CD4-positive, alpha-beta T cell (primary cell): Measurements from ENCODE around the gene OPN5. TPM values are rescaled to one million over a fixed set of nuclear protein-coding genes. Genes with fewer than 3 reads are reported as not detected.

Experiments used
- ATAC-seq: fragments of 200-7000 bp; cut with Tn5 transposase; one replicate; pipeline ENCODE4 v1.10.0; 2022; ENCODE audit warnings: mild to moderate bottlenecking; ENCODE audit not compliant: poor library complexity
- CTCF ChIA-PET: fragments of 350-600 bp; sonication (Branson Sonifier 250); formaldehyde crosslinking; loops from one replicate; lab custom pipeline; 2021; ENCODE audit warnings: antibody characterized with exemption, inconsistent platforms; lab: Charles Lee
- POLR2A ChIA-PET: fragments of 350-600 bp; sonication (Branson Sonifier 250); formaldehyde crosslinking; loops from one replicate; lab custom pipeline; 2021; ENCODE audit warnings: antibody characterized with exemption, inconsistent platforms; lab: Charles Lee
- DNase-seq, 14 experiments: peaks; one replicate each; pipeline ENCODE4 v3.0.0-alpha.2; 2013 to 2020; ENCODE audit warnings: mixed read lengths in 2 of 14
- H3K27ac ChIP-seq, 2 donors: one replicate each; pipeline versions ENCODE4 v1.5.1 to v1.7.0; 2013; ENCODE audit warnings: low read length in 2 of 2, low read depth in 1 of 2, mild to moderate bottlenecking in 1 of 2
- H3K27me3 ChIP-seq, 2 experiments: 1 replicate in 1 of 2; 2 replicates in 1 of 2; pipeline versions ENCODE4 v1.6.1 to v1.7.0; 2013; ENCODE audit warnings: low read length in 2 of 2, control low read depth in 1 of 2, mild to moderate bottlenecking in 1 of 2, moderate library complexity in 1 of 2; ENCODE audit not compliant: insufficient read depth in 2 of 2, control insufficient read depth in 1 of 2
- H3K36me3 ChIP-seq: one replicate; pipeline ENCODE4 v1.6.1; 2013; ENCODE audit warnings: low read length, control low read depth; ENCODE audit not compliant: insufficient read depth
- H3K4me1 ChIP-seq: one replicate; pipeline ENCODE4 v1.6.1; 2013; ENCODE audit warnings: low read length, control low read depth; ENCODE audit not compliant: insufficient read depth
- H3K4me3 ChIP-seq: one replicate; pipeline ENCODE4 v1.5.1; 2013; ENCODE audit warnings: mild to moderate bottlenecking, low read length, moderate library complexity
- H3K9me3 ChIP-seq, 2 experiments: 1 replicate in 1 of 2; 2 replicates in 1 of 2; pipeline versions ENCODE4 v1.6.1 to v1.7.0; 2013; ENCODE audit warnings: low read length in 2 of 2, mild to moderate bottlenecking in 2 of 2, control low read depth in 1 of 2, moderate library complexity in 1 of 2; ENCODE audit not compliant: control insufficient read depth in 1 of 2, insufficient read depth in 1 of 2
- H3K27ac Mint-ChIP-seq: one replicate; pipeline ENCODE4 v1.8.0; 2020; ENCODE audit warnings: mixed read lengths
- H3K27me3 Mint-ChIP-seq: one replicate; pipeline ENCODE4 v1.8.0; 2021; ENCODE audit warnings: mixed read lengths
- H3K36me3 Mint-ChIP-seq: one replicate; pipeline ENCODE4 v1.8.0; 2021; ENCODE audit warnings: low read depth, mixed read lengths
- H3K4me1 Mint-ChIP-seq: one replicate; pipeline ENCODE4 v1.8.0; 2021; ENCODE audit warnings: low read depth, mixed read lengths
- H3K4me3 Mint-ChIP-seq: one replicate; pipeline ENCODE4 v1.8.0; 2020; ENCODE audit warnings: mild to moderate bottlenecking, mixed read lengths
- H3K9me3 Mint-ChIP-seq: one replicate; pipeline ENCODE4 v1.8.0; 2020; ENCODE audit warnings: mixed read lengths
- intact Hi-C, 2 experiments: fragments of 100-400 bp; cut with DNase I in 1 of 2; cut with micrococcal nuclease in 1 of 2; formaldehyde crosslinking; loops; one replicate each; pipeline versions ENCODE4 v1.15.1 to v1.9.0; 2023 to 2025; cut with DNase I, micrococcal nuclease
- total RNA-seq, 174 experiments: library from RNA in 2 of 174; stranded (reverse) in 2 of 174; gene quantifications; one replicate each; pipeline ENCODE4 v1.2.3 and lab custom pipeline; 2021 to 2026
- TF ChIP-seq, protein P1 (sequence below): fragments of 200-600 bp; IDR thresholded peaks from one replicate; pipeline ENCODE4 v1.8.0; 2022; ENCODE audit warnings: antibody characterized with exemption, mild to moderate bottlenecking

OPN5 gene
- total RNA-seq, 2 experiments from 2014 or later: not detected

DNA sequence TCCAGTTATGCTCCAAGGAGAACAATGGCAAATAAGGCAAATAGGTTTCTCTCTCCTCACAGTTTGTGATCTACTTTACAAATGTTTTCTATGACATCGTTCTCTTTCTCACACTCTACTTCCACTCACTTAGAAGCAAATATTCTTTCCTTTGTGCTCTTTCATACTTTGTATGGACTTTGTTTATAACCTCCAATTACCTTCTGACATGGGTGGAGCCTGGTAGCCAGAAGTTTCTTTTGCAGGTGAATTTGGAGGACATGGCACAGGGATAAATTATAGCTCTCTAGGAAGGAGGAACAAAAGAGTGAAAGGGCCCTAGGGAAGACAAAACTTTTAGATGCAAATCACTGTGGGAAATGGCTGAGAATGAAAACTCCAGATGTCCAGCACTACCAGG lies 69.3 kb downstream of the OPN5 start:
- no peaks in the 10 kb centered on the region for H3K9me3 ChIP-seq
- ATAC-seq: no peak
- no peaks in the 10 kb centered on the region for H3K4me1 Mint-ChIP-seq
- H3K27me3 ChIP-seq: peaks cover 0 to 3% of the 10 kb centered on the region in 2 experiments
- H3K36me3 Mint-ChIP-seq: no peaks in the 10 kb centered on the region
- H3K4me1 ChIP-seq: no peaks in the 10 kb centered on the region
- TF ChIP-seq, protein P1, sequence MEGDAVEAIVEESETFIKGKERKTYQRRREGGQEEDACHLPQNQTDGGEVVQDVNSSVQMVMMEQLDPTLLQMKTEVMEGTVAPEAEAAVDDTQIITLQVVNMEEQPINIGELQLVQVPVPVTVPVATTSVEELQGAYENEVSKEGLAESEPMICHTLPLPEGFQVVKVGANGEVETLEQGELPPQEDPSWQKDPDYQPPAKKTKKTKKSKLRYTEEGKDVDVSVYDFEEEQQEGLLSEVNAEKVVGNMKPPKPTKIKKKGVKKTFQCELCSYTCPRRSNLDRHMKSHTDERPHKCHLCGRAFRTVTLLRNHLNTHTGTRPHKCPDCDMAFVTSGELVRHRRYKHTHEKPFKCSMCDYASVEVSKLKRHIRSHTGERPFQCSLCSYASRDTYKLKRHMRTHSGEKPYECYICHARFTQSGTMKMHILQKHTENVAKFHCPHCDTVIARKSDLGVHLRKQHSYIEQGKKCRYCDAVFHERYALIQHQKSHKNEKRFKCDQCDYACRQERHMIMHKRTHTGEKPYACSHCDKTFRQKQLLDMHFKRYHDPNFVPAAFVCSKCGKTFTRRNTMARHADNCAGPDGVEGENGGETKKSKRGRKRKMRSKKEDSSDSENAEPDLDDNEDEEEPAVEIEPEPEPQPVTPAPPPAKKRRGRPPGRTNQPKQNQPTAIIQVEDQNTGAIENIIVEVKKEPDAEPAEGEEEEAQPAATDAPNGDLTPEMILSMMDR: no peak
- intact Hi-C loops: no loop called here
- H3K36me3 ChIP-seq: no peaks in the 10 kb centered on the region
- CTCF ChIA-PET: no interaction called here
- no peak overlapping the region for H3K4me3 Mint-ChIP-seq
- no peak overlapping the region for H3K4me3 ChIP-seq
- DNase-seq: no peak
- no peak overlapping the region for H3K27ac Mint-ChIP-seq
- H3K9me3 Mint-ChIP-seq: no peaks in the 10 kb centered on the region
- H3K27ac ChIP-seq: no peak overlapping the region
- H3K27me3 Mint-ChIP-seq: peaks cover 24% of the 10 kb centered on the region
- POLR2A ChIA-PET: no interaction called here

DNA sequence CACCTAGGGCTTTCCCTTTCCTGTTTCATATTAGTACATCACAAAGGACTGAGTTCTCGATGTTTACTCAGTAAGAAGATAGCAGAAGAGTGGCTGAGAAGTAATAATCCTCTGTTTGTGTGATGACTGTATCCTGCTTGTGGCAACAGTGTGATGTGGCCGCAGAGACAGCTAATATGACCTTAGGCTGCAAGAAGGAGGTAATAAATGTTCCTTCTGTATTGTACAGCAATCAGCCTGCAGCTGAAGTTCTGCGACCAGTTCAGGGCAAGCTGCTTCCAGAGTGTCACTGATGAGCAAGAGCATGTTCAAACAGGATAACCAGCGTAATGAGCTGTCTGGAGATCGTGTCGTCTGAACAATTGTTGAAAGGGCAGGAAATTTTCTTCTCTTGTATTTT lies 70.9 kb downstream of the OPN5 start:
- ChIA-PET POLR2A (no interaction called here), CTCF (no interaction called here)
- H3K36me3 Mint-ChIP-seq: no peaks in the 10 kb centered on the region
- intact Hi-C loops: no loop called here
- Histone ChIP-seq H3K4me3 (no peak overlapping the region), H3K27ac (no peak overlapping the region), H3K36me3 (no peaks in the 10 kb centered on the region), H3K9me3 (no peaks in the 10 kb centered on the region), H3K27me3 (no peaks in the 10 kb centered on the region), H3K4me1 (no peaks in the 10 kb centered on the region)
- H3K27ac Mint-ChIP-seq: no peak overlapping the region
- no peak overlapping the region for H3K4me3 Mint-ChIP-seq
- TF ChIP-seq, protein P1: no peak
- no peak for DNase-seq
- H3K27me3 Mint-ChIP-seq: peaks cover 23% of the 10 kb centered on the region
- no peaks in the 10 kb centered on the region for H3K4me1 Mint-ChIP-seq
- H3K9me3 Mint-ChIP-seq: no peaks in the 10 kb centered on the region
- no peak for ATAC-seq

DNA sequence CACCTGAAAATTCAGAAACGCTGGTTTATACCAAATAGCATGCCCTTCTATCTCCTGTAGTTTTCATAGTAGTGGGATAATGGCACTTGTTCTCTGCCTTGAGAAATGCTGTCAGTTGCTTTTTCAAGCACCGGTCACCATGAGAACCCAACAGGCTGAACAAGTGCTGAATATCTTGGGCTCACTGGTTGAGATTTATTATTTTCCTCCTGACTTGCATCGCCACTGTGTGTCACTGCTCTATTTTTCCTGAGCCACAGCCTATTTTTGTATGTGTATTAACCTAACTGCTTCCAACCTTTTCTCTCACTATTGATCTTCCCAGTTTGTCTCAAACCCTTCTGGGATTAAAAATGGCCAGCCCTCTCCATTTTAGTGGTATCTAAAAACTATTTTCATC lies 71.9 kb downstream of the OPN5 start:
- H3K9me3 ChIP-seq: no peaks in the 10 kb centered on the region
- ATAC-seq: no peak

More for the DNA sequence above, 71.9 kb downstream of the OPN5 start:
- Mint-ChIP-seq H3K27me3 (peaks cover 23% of the 10 kb centered on the region), H3K27ac (no peak overlapping the region), H3K4me3 (no peak overlapping the region), H3K4me1 (no peaks in the 10 kb centered on the region), H3K36me3 (no peaks in the 10 kb centered on the region), H3K9me3 (no peaks in the 10 kb centered on the region)
- no peaks in the 10 kb centered on the region for H3K27me3 ChIP-seq
- H3K4me1 ChIP-seq: no peaks in the 10 kb centered on the region
- intact Hi-C loops: no loop called here
- TF ChIP-seq, protein P1: no peak
- CTCF ChIA-PET: no interaction called here
- H3K4me3 ChIP-seq: no peak overlapping the region
- H3K36me3 ChIP-seq: no peaks in the 10 kb centered on the region
- DNase-seq: no peak
- no peak overlapping the region for H3K27ac ChIP-seq
- POLR2A ChIA-PET: no interaction called here
